Fibroblast of lung (primary cell): Measurements from ENCODE around the gene SLC9A3.

Experiments
- EZH2 ChIP-seq: IDR thresholded peaks from 2 replicates; pipeline ENCODE4 v1.5.1; 2012; ENCODE audit warnings: low read length, control low read depth, mild to moderate bottlenecking; ENCODE audit errors: missing control alignments
- TF ChIP-seq, protein P1 (sequence below), 2 donors: IDR thresholded peaks in 1 of 2; conservative IDR thresholded peaks in 1 of 2; 1 replicate in 1 of 2; 2 replicates in 1 of 2; pipeline ENCODE4 v1.5.1; 2011 to 2012; ENCODE audit warnings: low read length in 2 of 2, control low read depth in 1 of 2, inconsistent platforms in 1 of 2, low read depth in 1 of 2, mild to moderate bottlenecking in 1 of 2

DNA sequence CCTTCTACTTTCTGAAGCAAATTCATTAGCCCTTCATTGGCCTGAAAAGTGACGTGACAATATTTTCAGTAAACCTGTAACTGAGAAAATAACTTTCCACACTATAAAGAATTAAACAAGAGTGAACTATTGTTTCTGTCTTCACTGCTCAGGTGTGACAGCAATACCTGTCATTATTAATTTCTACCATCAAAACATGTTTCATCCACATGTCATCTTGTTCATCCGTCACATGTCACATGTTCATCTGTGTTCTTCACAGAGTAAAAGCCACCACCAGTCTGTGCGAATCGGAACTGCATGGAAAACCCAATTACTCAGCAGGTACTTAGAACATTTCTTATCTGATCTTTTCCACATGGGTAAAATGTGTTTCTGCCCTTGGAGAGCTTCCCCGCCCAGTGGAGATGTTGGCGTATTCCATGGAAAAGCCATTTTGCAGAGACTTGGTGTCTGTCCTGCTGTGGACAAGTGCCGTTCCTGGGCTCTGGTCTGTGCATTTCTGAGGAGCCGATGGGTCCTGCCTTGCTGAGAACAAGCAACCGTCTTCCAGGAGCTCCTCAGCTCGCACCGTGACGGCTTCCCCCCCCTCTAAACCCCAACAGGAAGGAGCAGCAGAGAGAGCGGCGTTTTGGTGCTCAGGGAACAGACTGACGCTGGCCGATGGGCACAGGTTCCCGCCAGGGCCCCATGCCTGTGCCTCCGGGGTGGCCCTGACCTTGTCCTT is 91.9 kb downstream of the SLC9A3 start:
- TF ChIP-seq, protein P1, sequence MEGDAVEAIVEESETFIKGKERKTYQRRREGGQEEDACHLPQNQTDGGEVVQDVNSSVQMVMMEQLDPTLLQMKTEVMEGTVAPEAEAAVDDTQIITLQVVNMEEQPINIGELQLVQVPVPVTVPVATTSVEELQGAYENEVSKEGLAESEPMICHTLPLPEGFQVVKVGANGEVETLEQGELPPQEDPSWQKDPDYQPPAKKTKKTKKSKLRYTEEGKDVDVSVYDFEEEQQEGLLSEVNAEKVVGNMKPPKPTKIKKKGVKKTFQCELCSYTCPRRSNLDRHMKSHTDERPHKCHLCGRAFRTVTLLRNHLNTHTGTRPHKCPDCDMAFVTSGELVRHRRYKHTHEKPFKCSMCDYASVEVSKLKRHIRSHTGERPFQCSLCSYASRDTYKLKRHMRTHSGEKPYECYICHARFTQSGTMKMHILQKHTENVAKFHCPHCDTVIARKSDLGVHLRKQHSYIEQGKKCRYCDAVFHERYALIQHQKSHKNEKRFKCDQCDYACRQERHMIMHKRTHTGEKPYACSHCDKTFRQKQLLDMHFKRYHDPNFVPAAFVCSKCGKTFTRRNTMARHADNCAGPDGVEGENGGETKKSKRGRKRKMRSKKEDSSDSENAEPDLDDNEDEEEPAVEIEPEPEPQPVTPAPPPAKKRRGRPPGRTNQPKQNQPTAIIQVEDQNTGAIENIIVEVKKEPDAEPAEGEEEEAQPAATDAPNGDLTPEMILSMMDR (conservative IDR thresholded peaks at IDR 0.05 in 1 of 2, IDR thresholded peaks at IDR 0.05 in 1 of 2; ENCODE audit: low read depth in 1 of 2, low read length in 2 of 2) = no peak
- TF ChIP-seq EZH2 = no peak
